ENCODE data around the gene CCT6B. TPM values are rescaled to one million over a fixed set of nuclear protein-coding genes. Genes with fewer than 3 reads are reported as not detected.

The CCT6B gene, protein sequence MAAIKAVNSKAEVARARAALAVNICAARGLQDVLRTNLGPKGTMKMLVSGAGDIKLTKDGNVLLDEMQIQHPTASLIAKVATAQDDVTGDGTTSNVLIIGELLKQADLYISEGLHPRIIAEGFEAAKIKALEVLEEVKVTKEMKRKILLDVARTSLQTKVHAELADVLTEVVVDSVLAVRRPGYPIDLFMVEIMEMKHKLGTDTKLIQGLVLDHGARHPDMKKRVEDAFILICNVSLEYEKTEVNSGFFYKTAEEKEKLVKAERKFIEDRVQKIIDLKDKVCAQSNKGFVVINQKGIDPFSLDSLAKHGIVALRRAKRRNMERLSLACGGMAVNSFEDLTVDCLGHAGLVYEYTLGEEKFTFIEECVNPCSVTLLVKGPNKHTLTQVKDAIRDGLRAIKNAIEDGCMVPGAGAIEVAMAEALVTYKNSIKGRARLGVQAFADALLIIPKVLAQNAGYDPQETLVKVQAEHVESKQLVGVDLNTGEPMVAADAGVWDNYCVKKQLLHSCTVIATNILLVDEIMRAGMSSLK
- 1 to 10 TPM; 4.4 to 4.8 (median 4.6) TPM for total RNA-seq

DNA sequence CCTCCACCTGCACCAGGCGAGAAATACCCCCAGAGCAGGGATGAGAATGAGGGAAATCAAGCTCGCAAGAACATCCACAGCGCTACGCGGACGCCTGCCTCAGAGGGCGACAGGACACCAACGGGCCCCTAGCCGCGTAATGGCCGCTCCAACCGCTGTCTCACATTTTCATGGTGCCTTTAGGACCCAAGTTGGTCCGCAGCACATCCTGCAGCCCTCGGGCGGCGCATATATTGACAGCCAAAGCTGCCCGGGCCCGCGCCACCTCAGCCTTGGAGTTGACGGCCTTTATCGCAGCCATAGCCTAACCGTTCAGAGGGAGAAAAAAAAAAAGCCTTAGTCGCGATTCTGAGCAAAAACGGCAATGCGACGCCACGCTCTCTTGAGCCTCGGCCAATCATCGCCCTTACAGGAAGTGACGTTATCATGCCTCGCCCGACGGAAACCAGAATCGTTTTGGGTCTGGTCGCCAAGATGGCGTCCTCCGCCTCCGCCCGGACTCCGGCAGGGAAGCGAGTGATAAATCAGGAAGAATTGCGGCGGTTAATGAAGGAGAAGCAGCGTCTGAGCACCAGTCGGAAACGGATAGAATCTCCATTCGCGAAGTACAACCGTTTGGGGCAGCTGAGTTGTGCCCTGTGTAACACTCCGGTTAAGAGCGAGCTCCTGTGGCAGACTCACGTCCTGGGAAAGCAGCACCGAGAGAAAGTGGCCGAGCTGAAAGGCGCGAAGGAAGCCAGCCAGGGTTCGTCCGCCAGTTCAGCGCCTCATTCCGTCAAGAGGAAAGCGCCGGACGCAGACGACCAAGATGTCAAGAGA is at the start of gene CCT6B, which contains the start of gene ZNF830:
Gene CCT6B (minus strand): TSS at position 368 of the 819 bp plus-strand sequence. CDS start 67 bp downstream, at position 301.
Gene ZNF830 (plus strand): TSS at position 448 of the 819 bp plus-strand sequence. CDS start 27 bp downstream, at position 475.
- peaks cover 0 to 11% of the 10 kb centered on the region in 2 donors for H3K4me1 ChIP-seq
- no peaks in the 10 kb centered on the region for H3K36me3 ChIP-seq
- H3K9me3 ChIP-seq = no peaks in the 10 kb centered on the region
- H3K4me3 ChIP-seq = peak within 1 kb of the TSS; percentile 71 to 94 (median 86)
- peak within 1 kb of the TSS; percentile 91 to 96 for H3K27ac ChIP-seq
- DNase-seq (ENCODE audit: low spot score in 2 of 2) = peak; percentile 86 to 93
- intact Hi-C loops (cut with DNase I; ENCODE audit: low total_unique reads) = no loop called here
- H3K27me3 ChIP-seq = no peaks in the 10 kb centered on the region
- TF ChIP-seq POLR2AphosphoS5 (IDR thresholded peaks at IDR 0.05) (peak; percentile 96 to 99 (median 98)), POLR2A (IDR thresholded peaks at IDR 0.05) (peak; percentile 88)
- TF ChIP-seq, protein P1, sequence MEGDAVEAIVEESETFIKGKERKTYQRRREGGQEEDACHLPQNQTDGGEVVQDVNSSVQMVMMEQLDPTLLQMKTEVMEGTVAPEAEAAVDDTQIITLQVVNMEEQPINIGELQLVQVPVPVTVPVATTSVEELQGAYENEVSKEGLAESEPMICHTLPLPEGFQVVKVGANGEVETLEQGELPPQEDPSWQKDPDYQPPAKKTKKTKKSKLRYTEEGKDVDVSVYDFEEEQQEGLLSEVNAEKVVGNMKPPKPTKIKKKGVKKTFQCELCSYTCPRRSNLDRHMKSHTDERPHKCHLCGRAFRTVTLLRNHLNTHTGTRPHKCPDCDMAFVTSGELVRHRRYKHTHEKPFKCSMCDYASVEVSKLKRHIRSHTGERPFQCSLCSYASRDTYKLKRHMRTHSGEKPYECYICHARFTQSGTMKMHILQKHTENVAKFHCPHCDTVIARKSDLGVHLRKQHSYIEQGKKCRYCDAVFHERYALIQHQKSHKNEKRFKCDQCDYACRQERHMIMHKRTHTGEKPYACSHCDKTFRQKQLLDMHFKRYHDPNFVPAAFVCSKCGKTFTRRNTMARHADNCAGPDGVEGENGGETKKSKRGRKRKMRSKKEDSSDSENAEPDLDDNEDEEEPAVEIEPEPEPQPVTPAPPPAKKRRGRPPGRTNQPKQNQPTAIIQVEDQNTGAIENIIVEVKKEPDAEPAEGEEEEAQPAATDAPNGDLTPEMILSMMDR (IDR thresholded peaks at IDR 0.05) = peak in 1 of 3 donors; percentile 11

DNA sequence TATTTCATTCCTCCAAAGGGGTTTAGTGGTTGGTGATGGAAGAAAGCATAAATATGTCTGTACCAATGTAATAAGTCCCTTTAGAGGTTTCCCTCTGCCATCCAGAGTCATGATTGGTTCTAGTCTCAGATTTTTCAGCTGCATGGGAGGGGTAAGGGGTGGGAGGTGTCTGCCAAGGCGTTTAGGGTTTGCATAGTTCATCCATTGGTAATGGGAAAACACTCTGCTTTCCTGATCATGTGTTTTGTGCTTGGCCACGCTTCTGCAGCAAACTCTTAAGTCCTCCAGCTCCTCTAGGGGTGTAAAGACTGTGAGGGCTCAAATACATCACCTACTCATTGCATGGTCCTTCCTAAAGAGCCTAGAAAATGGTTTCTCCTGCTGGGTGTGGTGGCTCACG is 48.8 kb upstream of the CCT6B start:
- Histone ChIP-seq H3K27ac (no peak overlapping the region), H3K36me3 (no peaks in the 10 kb centered on the region), H3K4me1 (no peaks in the 10 kb centered on the region), H3K4me3 (no peak overlapping the region), H3K9me3 (no peaks in the 10 kb centered on the region), H3K27me3 (no peaks in the 10 kb centered on the region)
- no peak for TF ChIP-seq POLR2A (IDR thresholded peaks at IDR 0.05)
- TF ChIP-seq, protein P1 (IDR thresholded peaks at IDR 0.05) = no peak
- no peak for TF ChIP-seq POLR2AphosphoS5 (IDR thresholded peaks at IDR 0.05)
- intact Hi-C loops (cut with DNase I; ENCODE audit: low total_unique reads) = no loop called here
- no peak for DNase-seq (ENCODE audit: low spot score in 2 of 2)

DNA sequence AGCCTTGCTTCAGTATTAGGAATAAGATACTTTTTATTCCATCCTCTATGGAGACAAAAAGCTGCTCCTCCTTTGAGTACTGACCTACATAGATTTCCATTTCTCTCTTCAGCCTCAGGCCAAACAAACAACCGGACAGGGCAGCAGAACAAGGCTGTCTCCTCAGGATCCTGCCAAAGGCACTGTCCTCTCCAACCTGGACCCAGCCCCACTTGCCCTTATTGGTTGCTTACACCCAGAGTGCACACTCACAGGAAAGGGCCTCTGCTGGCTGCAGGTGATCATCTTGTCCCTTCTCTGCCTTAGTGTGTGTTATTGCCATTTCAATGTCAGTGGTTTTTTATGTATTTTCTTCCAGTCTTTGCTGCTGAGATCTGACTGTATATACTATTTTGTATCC is 45.7 kb upstream of the CCT6B start:
- Histone ChIP-seq H3K27ac (peak overlapping the region in 1 of 2 donors; percentile 13), H3K27me3 (no peaks in the 10 kb centered on the region), H3K9me3 (no peaks in the 10 kb centered on the region), H3K4me1 (no peaks in the 10 kb centered on the region), H3K36me3 (no peaks in the 10 kb centered on the region), H3K4me3 (no peak overlapping the region)
- no peak for DNase-seq (ENCODE audit: low spot score in 2 of 2)
- no peak for TF ChIP-seq POLR2AphosphoS5 (IDR thresholded peaks at IDR 0.05)
- no peak for TF ChIP-seq POLR2A (IDR thresholded peaks at IDR 0.05)
- TF ChIP-seq, protein P1 (IDR thresholded peaks at IDR 0.05) = no peak
- intact Hi-C loops (cut with DNase I; ENCODE audit: low total_unique reads) = no loop called here

DNA sequence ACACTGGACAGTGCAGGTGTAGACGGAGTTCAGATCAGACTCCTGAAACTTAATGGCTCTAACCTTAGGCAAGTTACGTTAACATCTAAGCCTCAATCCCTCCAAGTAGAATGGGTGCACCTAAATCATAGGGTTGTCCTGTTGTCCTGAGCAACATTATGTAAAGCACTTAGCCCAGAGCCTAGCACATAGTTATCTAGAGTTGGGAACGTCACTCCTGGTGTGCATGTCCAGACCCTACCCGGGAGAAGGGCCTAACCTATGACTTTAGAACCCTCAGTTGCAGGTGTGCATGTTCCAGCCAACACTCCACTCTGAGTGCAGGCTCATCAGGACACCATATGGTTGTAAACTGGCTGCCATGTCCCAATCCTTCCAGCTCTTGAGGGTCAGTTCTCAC is 45.1 kb upstream of the CCT6B start:
- intact Hi-C loops (cut with DNase I; ENCODE audit: low total_unique reads) = no loop called here
- H3K27me3 ChIP-seq = no peaks in the 10 kb centered on the region
- H3K4me1 ChIP-seq = no peaks in the 10 kb centered on the region
- no peak overlapping the region for H3K4me3 ChIP-seq
- H3K36me3 ChIP-seq = no peaks in the 10 kb centered on the region
- no peak for DNase-seq (ENCODE audit: low spot score in 2 of 2)
- no peaks in the 10 kb centered on the region for H3K9me3 ChIP-seq
- no peak for TF ChIP-seq POLR2A (IDR thresholded peaks at IDR 0.05)
- peak overlapping the region in 1 of 2 donors; percentile 13 for H3K27ac ChIP-seq

DNA sequence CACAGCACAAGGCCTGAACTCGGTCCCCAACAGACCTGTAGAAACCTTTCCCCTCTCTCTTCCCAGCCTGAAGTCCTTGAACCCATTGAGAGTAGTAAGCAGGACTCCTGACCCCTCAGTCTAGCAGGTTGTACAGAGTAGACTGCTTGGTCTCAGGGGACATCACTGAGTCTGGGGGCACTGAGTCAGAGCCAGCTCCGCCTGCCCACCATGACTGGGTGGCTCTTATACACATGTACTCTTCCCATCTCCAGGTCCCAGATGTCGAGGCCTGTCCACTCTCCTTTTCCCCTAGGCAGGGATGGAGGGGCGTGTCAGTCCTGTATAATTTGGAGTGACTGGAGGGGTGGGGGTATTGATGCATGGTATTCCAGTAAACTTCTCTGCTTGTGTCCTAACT is 42.5 kb upstream of the CCT6B start:
- H3K36me3 ChIP-seq = no peaks in the 10 kb centered on the region
- TF ChIP-seq POLR2A (IDR thresholded peaks at IDR 0.05) (no peak), POLR2AphosphoS5 (IDR thresholded peaks at IDR 0.05) (no peak)
- TF ChIP-seq, protein P1 (IDR thresholded peaks at IDR 0.05) = no peak
- no peaks in the 10 kb centered on the region for H3K4me1 ChIP-seq
- peak overlapping the region in 1 of 2 donors; percentile 3 for H3K27ac ChIP-seq
- H3K4me3 ChIP-seq = no peak overlapping the region
- no peak for DNase-seq (ENCODE audit: low spot score in 2 of 2)
- intact Hi-C loops (cut with DNase I; ENCODE audit: low total_unique reads) = no loop called here
- H3K27me3 ChIP-seq = no peaks in the 10 kb centered on the region
- no peaks in the 10 kb centered on the region for H3K9me3 ChIP-seq
